H1 (cell line): ENCODE measurements around the gene TWIST2. TPM values are rescaled to one million over a fixed set of nuclear protein-coding genes. Genes with fewer than 3 reads are reported as not detected.

ENCODE experiments used
- CTCF ChIA-PET: fragments of 300-600 bp; sonication (Branson Sonifier 250); formaldehyde crosslinking; loops from one replicate; lab custom pipeline; 2021; ENCODE audit not compliant: partially characterized antibody; lab: Charles Lee
- POLR2A ChIA-PET: fragments of 300-600 bp; sonication (Branson Sonifier 250); formaldehyde crosslinking; loops from one replicate; lab custom pipeline; 2021; ENCODE audit warnings: inconsistent platforms; ENCODE audit not compliant: partially characterized antibody; lab: Charles Lee
- DNase-seq, 2 experiments: peaks; one replicate each; pipeline versions ENCODE4 v3.0.0 to v3.0.0-alpha.2; 2010 to 2022; ENCODE audit warnings: low spot score in 2 of 2, low read depth in 1 of 2, mixed read lengths in 1 of 2
- FAIRE-seq: peaks from 2 replicates; lab custom pipeline; 2011; peaks lifted over from hg19 to GRCh38; lab: Jason Lieb, UNC
- H2AFZ ChIP-seq: 2 replicates; pipeline ENCODE4 v1.8.1; 2012; ENCODE audit warnings: low read length, inconsistent platforms
- H2AK5ac ChIP-seq: 2 replicates; pipeline ENCODE4 v1.6.1; 2013; ENCODE audit warnings: low read depth, low read length
- H2BK120ac ChIP-seq: replicated peaks from 2 replicates; pipeline ENCODE3; 2013; ENCODE audit warnings: low read depth, low read length, inconsistent platforms
- H2BK12ac ChIP-seq: 2 replicates; pipeline ENCODE4 v1.6.1; 2013; ENCODE audit warnings: low read depth, low read length
- H2BK15ac ChIP-seq: 2 replicates; pipeline ENCODE4 v1.6.1; 2013; ENCODE audit warnings: low read length
- H2BK20ac ChIP-seq: 2 replicates; pipeline ENCODE4 v1.6.1; 2013; ENCODE audit warnings: low read length
- H2BK5ac ChIP-seq: 2 replicates; pipeline ENCODE4 v1.6.1; 2013; ENCODE audit warnings: low read depth, low read length
- H3K14ac ChIP-seq: 2 replicates; pipeline ENCODE4 v1.6.1; 2013; ENCODE audit warnings: inconsistent platforms; ENCODE audit not compliant: insufficient read length
- H3K18ac ChIP-seq: 2 replicates; pipeline ENCODE4 v1.6.1; 2013; ENCODE audit warnings: low read length; ENCODE audit errors: extremely low read depth
- H3K23ac ChIP-seq: 2 replicates; pipeline ENCODE4 v1.6.1; 2013; ENCODE audit warnings: inconsistent platforms; ENCODE audit not compliant: insufficient read length
- H3K23me2 ChIP-seq: 2 replicates; pipeline ENCODE4 v1.6.1; 2013; ENCODE audit warnings: low read depth, low read length
- H3K27ac ChIP-seq: 2 replicates; pipeline ENCODE4 v1.6.1; 2011; ENCODE audit warnings: low read depth, low read length, inconsistent platforms
- H3K27me3 ChIP-seq, 4 experiments: replicated peaks in 1 of 4; 1 replicate in 1 of 4; 2 replicates in 3 of 4; pipeline versions ENCODE4 v1.6.1 to v1.8.1; 2011 to 2013; ENCODE audit warnings: low read length in 3 of 4, mild to moderate bottlenecking in 3 of 4, inconsistent platforms in 2 of 4, mixed read lengths in 2 of 4, moderate library complexity in 1 of 4; ENCODE audit not compliant: control insufficient read depth in 3 of 4, insufficient read depth in 3 of 4; ENCODE audit errors: extremely low read depth in 1 of 4
- H3K36me3 ChIP-seq, 4 experiments: 2 replicates each; pipeline versions ENCODE4 v1.6.1 to v1.8.1; 2011 to 2013; ENCODE audit warnings: mild to moderate bottlenecking in 4 of 4, low read length in 3 of 4, moderate library complexity in 2 of 4, control low read depth in 1 of 4, inconsistent platforms in 1 of 4; ENCODE audit not compliant: insufficient read depth in 4 of 4, control insufficient read depth in 2 of 4
- H3K4ac ChIP-seq: replicated peaks from 2 replicates; pipeline ENCODE3; 2013; ENCODE audit warnings: low read length, low read depth, mixed read lengths, inconsistent platforms; ENCODE audit not compliant: insufficient read length
- H3K4me1 ChIP-seq, 4 experiments: replicated peaks in 1 of 4; 1 replicate in 1 of 4; 2 replicates in 3 of 4; pipeline versions ENCODE4 v1.6.1 to v1.8.1; 2011 to 2013; ENCODE audit warnings: low read length in 3 of 4, inconsistent platforms in 2 of 4, mixed read lengths in 1 of 4; ENCODE audit not compliant: insufficient read depth in 4 of 4, control insufficient read depth in 3 of 4
- H3K4me2 ChIP-seq, 2 experiments: 2 replicates each; pipeline versions ENCODE4 v1.6.1 to v1.8.1; 2011 to 2013; ENCODE audit warnings: low read depth in 2 of 2, low read length in 2 of 2, control low read depth in 1 of 2, inconsistent platforms in 1 of 2, mild to moderate bottlenecking in 1 of 2; ENCODE audit not compliant: insufficient read depth in 1 of 2
- H3K4me3 ChIP-seq, 4 experiments: fragments of 200-600, 300-600 bp in 1 of 4; sonication (generic), shearing (Covaris generic), sonication (Bioruptor Twin) in 1 of 4; 2 replicates each; pipeline versions ENCODE4 v1.5.1 to v1.8.1; 2011 to 2016; ENCODE audit warnings: low read length in 4 of 4, low read depth in 3 of 4, control low read depth in 2 of 4, inconsistent platforms in 2 of 4, mild to moderate bottlenecking in 2 of 4, mixed read lengths in 1 of 4, moderate library complexity in 1 of 4; ENCODE audit not compliant: insufficient read depth in 2 of 4; ENCODE audit errors: extremely low read depth in 1 of 4
- H3K56ac ChIP-seq: replicated peaks from 2 replicates; pipeline ENCODE3; 2013; ENCODE audit warnings: low read depth, mild to moderate bottlenecking, mixed read lengths, low read length, inconsistent platforms; ENCODE audit not compliant: insufficient read length
- H3K79me1 ChIP-seq: 2 replicates; pipeline ENCODE4 v1.6.1; 2013; ENCODE audit warnings: low read depth, low read length, control low read depth
- H3K79me2 ChIP-seq, 2 experiments: 2 replicates each; pipeline versions ENCODE4 v1.6.1 to v1.8.1; 2012 to 2013; ENCODE audit warnings: low read length in 2 of 2, mild to moderate bottlenecking in 2 of 2, inconsistent platforms in 1 of 2; ENCODE audit not compliant: insufficient read depth in 2 of 2, control insufficient read depth in 1 of 2
- H3K9ac ChIP-seq, 4 experiments: replicated peaks in 1 of 4; 1 replicate in 1 of 4; 2 replicates in 3 of 4; pipeline versions ENCODE4 v1.6.1 to v1.8.1; 2011 to 2013; ENCODE audit warnings: low read depth in 3 of 4, low read length in 3 of 4, control low read depth in 2 of 4, mild to moderate bottlenecking in 2 of 4, moderate library complexity in 2 of 4, inconsistent platforms in 1 of 4; ENCODE audit errors: extremely low read depth in 1 of 4
- H3K9me3 ChIP-seq, 2 experiments: 2 replicates each; pipeline versions ENCODE4 v1.6.1 to v1.8.1; 2012 to 2013; ENCODE audit warnings: mild to moderate bottlenecking in 2 of 2, moderate library complexity in 2 of 2, control low read depth in 1 of 2, inconsistent platforms in 1 of 2, low read depth in 1 of 2, low read length in 1 of 2, mixed read lengths in 1 of 2; ENCODE audit not compliant: insufficient read depth in 2 of 2
- H4K20me1 ChIP-seq, 2 experiments: replicated peaks in 1 of 2; 2 replicates each; pipeline versions ENCODE3 to v1.8.1; 2011 to 2013; ENCODE audit warnings: inconsistent platforms in 2 of 2, low read length in 2 of 2, mild to moderate bottlenecking in 1 of 2; ENCODE audit not compliant: insufficient read depth in 2 of 2, control insufficient read depth in 1 of 2
- H4K5ac ChIP-seq: 2 replicates; pipeline ENCODE4 v1.6.1; 2013; ENCODE audit warnings: low read length, low read depth, mixed read lengths, inconsistent platforms; ENCODE audit not compliant: insufficient read length
- H4K8ac ChIP-seq: 2 replicates; pipeline ENCODE4 v1.8.0; 2013; ENCODE audit warnings: mild to moderate bottlenecking, moderate library complexity, low read length, inconsistent platforms; ENCODE audit not compliant: insufficient read depth; ENCODE audit errors: extremely low read depth
- H4K91ac ChIP-seq: replicated peaks from 2 replicates; pipeline ENCODE3; 2013; ENCODE audit warnings: low read length, mixed read lengths, inconsistent platforms; ENCODE audit not compliant: insufficient read length
- ATF3 ChIP-seq: IDR thresholded peaks from 2 replicates; pipeline ENCODE4 v1.6.1; 2011; ENCODE audit warnings: low read depth, mild to moderate bottlenecking, low read length; ENCODE audit not compliant: insufficient read depth
- CHD2 ChIP-seq: IDR thresholded peaks from 2 replicates; pipeline ENCODE4 v1.6.1; 2012; ENCODE audit warnings: low read length, improper control_type of control experiment
- CTBP2 ChIP-seq: IDR thresholded peaks from 2 replicates; pipeline ENCODE4 v1.7.0; 2011; ENCODE audit warnings: borderline replicate concordance, mild to moderate bottlenecking, moderate library complexity, mixed read lengths, low read length; ENCODE audit not compliant: insufficient read depth, insufficient read length
- HDAC6 ChIP-seq: IDR thresholded peaks from one replicate; pipeline ENCODE4 v1.7.1; 2012; ENCODE audit warnings: low read depth, mild to moderate bottlenecking, inconsistent platforms, low read length, moderate library complexity
- JUN ChIP-seq: IDR thresholded peaks from 2 replicates; pipeline ENCODE4 v1.6.1; 2011; ENCODE audit warnings: low read depth, mild to moderate bottlenecking, improper control_type of control experiment, low read length
- NANOG ChIP-seq: IDR thresholded peaks from 2 replicates; pipeline ENCODE4 v1.6.1; 2011; ENCODE audit warnings: low read length, low read depth, mild to moderate bottlenecking, inconsistent platforms; ENCODE audit not compliant: insufficient read depth, poor library complexity, severe bottlenecking
- POU5F1 ChIP-seq: IDR thresholded peaks from 2 replicates; pipeline ENCODE4 v1.6.1; 2011; ENCODE audit warnings: low read depth, mild to moderate bottlenecking, low read length, moderate library complexity
- RAD21 ChIP-seq, 2 experiments: IDR thresholded peaks in 1 of 2; conservative IDR thresholded peaks in 1 of 2; 2 replicates each; pipeline ENCODE4 v1.6.1; 2011; ENCODE audit warnings: low read depth in 2 of 2, low read length in 2 of 2, improper control_type of control experiment in 1 of 2, inconsistent platforms in 1 of 2, mild to moderate bottlenecking in 1 of 2, moderate library complexity in 1 of 2
- WGBS, 2 experiments: shearing (Covaris generic) in 1 of 2; methylation state at CpG; one replicate each; pipeline versions ENCODE4 v1.1.6 to v1.1.7; 2013 to 2015; ENCODE audit warnings: low lambda C conversion rate in 2 of 2, mixed read lengths in 2 of 2, inconsistent platforms in 1 of 2, low coverage in 1 of 2, missing lambda C conversion rate in 1 of 2; ENCODE audit not compliant: insufficient replicate concordance in 2 of 2, insufficient coverage in 1 of 2, insufficient read length in 1 of 2; ENCODE audit errors: extremely low coverage in 1 of 2, missing lambda C conversion rate in 1 of 2; 5-methylcytosine and 5-hydroxymethylcytosine counted together
- polyA plus RNA-seq, 7 experiments: library from polyadenylated mRNA; depleted of rRNA in 3 of 7; stranded (reverse) in 5 of 7; unstranded in 2 of 7; fragments of >200 nt in 5 of 7; fragments of 200-250 nt in 2 of 7; gene quantifications; 1 replicate in 5 of 7; 2 replicates in 1 of 7; 4 replicates in 1 of 7; pipeline versions ENCODE4 v1.2.1 to v1.2.3, GENCODE V29; 2011 to 2013; ENCODE audit warnings: missing spikeins in 2 of 7, mixed read lengths in 2 of 7
- total RNA-seq: library from RNA; stranded (reverse); fragmentation: NEBNext Ultra II Directional; extraction: Animal tissue kit (Norgen Biotek cat#: 25700); gene quantifications from 2 replicates; pipeline ENCODE4 v1.2.1, GENCODE V29; 2021

The TWIST2 gene
- total and polyA plus RNA-seq, 2 of the 8 experiments (the other 6 are each of a cell fraction or from before 2014, with no cell fraction given) = 2.6 to 4.3 TPM

- Histone ChIP-seq H3K36me3 (no peaks in the 10 kb centered on the region), H3K27ac (no peak overlapping the region), H4K8ac (no peak overlapping the region), H4K20me1 (peaks cover 0 to 6% of the 10 kb centered on the region in 2 experiments), H3K23ac (no peak overlapping the region), H3K79me2 (no peaks in the 10 kb centered on the region), H3K18ac (no peak overlapping the region), H3K9ac (no peak overlapping the region), H2BK120ac (no peak overlapping the region), H3K4me3 (peak overlapping the region in 3 of 4 experiments; percentile 39 to 69 (median 60); a peak in 3 of 8 replicates), H2BK5ac (no peak overlapping the region), H4K5ac (no peak overlapping the region), H2BK20ac (no peak overlapping the region), H3K27me3 (peaks cover 33 to 71% (median 56%) of the 10 kb centered on the region in 4 experiments), H2BK15ac (no peak overlapping the region), H2AFZ (no peak overlapping the region), H4K91ac (no peak overlapping the region), H3K14ac (no peak overlapping the region), H3K4ac (no peak overlapping the region), H3K56ac (no peak overlapping the region), H2BK12ac (no peak overlapping the region), H2AK5ac (no peak overlapping the region), H3K4me1 (peaks cover 0 to 17% (median 6%) of the 10 kb centered on the region in 4 experiments; a peak in 6 of 7 replicates), H3K4me2 (peak overlapping the region in 1 of 2 experiments; percentile 85; a peak in 1 of 4 replicates), H3K79me1 (no peaks in the 10 kb centered on the region), H3K23me2 (no peaks in the 10 kb centered on the region), H3K9me3 (no peaks in the 10 kb centered on the region)
- CTCF ChIA-PET = no interaction called here
- WGBS, 2 experiments = 83% methylated on average over 2 of the region's 2 CpGs; no CpG with 5 or more reads in 1 of the 2 experiments
- POLR2A ChIA-PET = no interaction called here
- FAIRE-seq (no peak), DNase-seq (no peak)
- TF ChIP-seq HDAC6 = no peak
- TF ChIP-seq RAD21 (IDR thresholded peaks at IDR 0.05 in 1 of 2, conservative IDR thresholded peaks at IDR 0.05 in 1 of 2; ENCODE audit: low read depth in 2 of 2, low read length in 2 of 2) = no peak
- no peak for TF ChIP-seq CTBP2
- no peak for TF ChIP-seq NANOG
- no peak for TF ChIP-seq JUN
- no peak for TF ChIP-seq CHD2
- no peak for TF ChIP-seq POU5F1
- TF ChIP-seq ATF3 = no peak
Observed at GRCh38 chr2:238850091-238850490, 2.2 kb downstream of the TWIST2 start.
